SK-N-MC (cell line): ENCODE measurements around the gene CETP.

ENCODE experiments used
- DNase-seq: peaks from one replicate; pipeline ENCODE4 v3.0.0-alpha.2; 2011; ENCODE audit warnings: low read depth, low spot score
- H3K27ac ChIP-seq: fragments of 200-600 bp; sonication (generic); 2 replicates; pipeline ENCODE4 v1.5.1; 2016; ENCODE audit warnings: mixed run types
- H3K36me3 ChIP-seq: fragments of 200-600 bp; sonication (generic); 2 replicates; pipeline ENCODE4 v1.6.1; 2017; ENCODE audit warnings: antibody characterized with exemption, low read length, mixed read lengths; ENCODE audit not compliant: insufficient read depth
- H3K4me3 ChIP-seq: fragments of 200-600 bp; sonication (generic); 2 replicates; pipeline ENCODE4 v1.5.1; 2016
- H3K9ac ChIP-seq: fragments of 200-600 bp; sonication (generic); 2 replicates; pipeline ENCODE4 v1.8.0; 2017; ENCODE audit warnings: mixed run types, mixed read lengths; ENCODE audit not compliant: insufficient read length
- H3K9me3 ChIP-seq: fragments of 200-600 bp; sonication (generic); 2 replicates; pipeline ENCODE4 v1.6.1; 2017; ENCODE audit warnings: low read depth, mild to moderate bottlenecking, antibody characterized with exemption, low read length, moderate library complexity, mixed read lengths
- EZH2 ChIP-seq: fragments of 200-600 bp; sonication (generic); IDR thresholded peaks from one replicate; pipeline ENCODE4 v1.6.1; 2017; ENCODE audit warnings: antibody characterized with exemption
- FOXP2 ChIP-seq: optimal IDR thresholded peaks from 2 replicates; pipeline ENCODE3; 2011; ENCODE audit warnings: mild to moderate bottlenecking, moderate library complexity; ENCODE audit not compliant: insufficient read depth; ENCODE audit errors: extremely low read length, control extremely low read depth
- POLR2AphosphoS5 ChIP-seq: IDR thresholded peaks from 2 replicates; pipeline ENCODE4 v1.6.1; 2012; ENCODE audit warnings: mild to moderate bottlenecking, low read depth, low read length, borderline replicate concordance

CETP gene

GRCh38 chr16:57013902-57014301 is 52.2 kb downstream of the CETP start:
- Histone ChIP-seq H3K36me3 (no peaks in the 10 kb centered on the region), H3K9me3 (no peaks in the 10 kb centered on the region), H3K4me3 (no peak overlapping the region), H3K9ac (no peak overlapping the region), H3K27ac (no peak overlapping the region)
- TF ChIP-seq POLR2AphosphoS5 = no peak
- no peak for TF ChIP-seq EZH2
- TF ChIP-seq FOXP2 = no peak
- no peak for DNase-seq

- no peaks in the 10 kb centered on the region for H3K9me3 ChIP-seq
- H3K36me3 ChIP-seq = no peaks in the 10 kb centered on the region
- H3K9ac ChIP-seq = no peak overlapping the region
- H3K4me3 ChIP-seq = no peak overlapping the region
- TF ChIP-seq FOXP2 (no peak), POLR2AphosphoS5 (no peak), EZH2 (no peak)
- H3K27ac ChIP-seq = no peak overlapping the region
- no peak for DNase-seq
Observed at GRCh38 chr16:57016301-57016700, 54.6 kb downstream of the CETP start.

- Histone ChIP-seq H3K9me3 (no peaks in the 10 kb centered on the region), H3K36me3 (no peaks in the 10 kb centered on the region), H3K27ac (no peak overlapping the region), H3K4me3 (no peak overlapping the region), H3K9ac (no peak overlapping the region)
- DNase-seq = no peak
- no peak for TF ChIP-seq EZH2
- no peak for TF ChIP-seq POLR2AphosphoS5
- TF ChIP-seq FOXP2 = no peak
Observed at GRCh38 chr16:57016831-57017230, 55.1 kb downstream of the CETP start.

GRCh38 chr16:57017251-57017650 is 55.5 kb downstream of the CETP start:
- Histone ChIP-seq H3K9ac (no peak overlapping the region), H3K27ac (no peak overlapping the region), H3K36me3 (no peaks in the 10 kb centered on the region), H3K9me3 (no peaks in the 10 kb centered on the region), H3K4me3 (no peak overlapping the region)
- TF ChIP-seq FOXP2 (no peak), EZH2 (no peak), POLR2AphosphoS5 (no peak)
- DNase-seq = no peak

- Histone ChIP-seq H3K27ac (no peak overlapping the region), H3K9me3 (no peaks in the 10 kb centered on the region), H3K36me3 (no peaks in the 10 kb centered on the region), H3K9ac (no peak overlapping the region), H3K4me3 (no peak overlapping the region)
- no peak for TF ChIP-seq POLR2AphosphoS5
- TF ChIP-seq FOXP2 = no peak
- no peak for TF ChIP-seq EZH2
- DNase-seq = no peak
Observed at GRCh38 chr16:57019746-57020145, 58.0 kb downstream of the CETP start.

- Histone ChIP-seq H3K36me3 (no peaks in the 10 kb centered on the region), H3K27ac (no peak overlapping the region), H3K4me3 (no peak overlapping the region), H3K9ac (no peak overlapping the region), H3K9me3 (no peaks in the 10 kb centered on the region)
- TF ChIP-seq POLR2AphosphoS5 = no peak
- TF ChIP-seq EZH2 = no peak
- TF ChIP-seq FOXP2 = no peak
- no peak for DNase-seq
Observed at GRCh38 chr16:57020651-57021050, 58.9 kb downstream of the CETP start.

GRCh38 chr16:57021757-57022156 is 60.0 kb downstream of the CETP start:
- no peak for DNase-seq
- no peak overlapping the region for H3K9ac ChIP-seq
- no peak overlapping the region for H3K4me3 ChIP-seq
- no peaks in the 10 kb centered on the region for H3K9me3 ChIP-seq
- no peak for TF ChIP-seq EZH2
- TF ChIP-seq FOXP2 = no peak
- TF ChIP-seq POLR2AphosphoS5 = no peak
- H3K36me3 ChIP-seq = no peaks in the 10 kb centered on the region
- H3K27ac ChIP-seq = no peak overlapping the region

GRCh38 chr16:57022445-57022844 is 60.7 kb downstream of the CETP start:
- DNase-seq = no peak
- TF ChIP-seq POLR2AphosphoS5 = no peak
- no peak for TF ChIP-seq FOXP2
- no peak for TF ChIP-seq EZH2
- Histone ChIP-seq H3K36me3 (no peaks in the 10 kb centered on the region), H3K4me3 (no peak overlapping the region), H3K27ac (no peak overlapping the region), H3K9me3 (no peaks in the 10 kb centered on the region), H3K9ac (no peak overlapping the region)

- no peak for DNase-seq
- TF ChIP-seq FOXP2 (no peak), EZH2 (no peak), POLR2AphosphoS5 (no peak)
Observed at GRCh38 chr16:57023541-57024249, 61.9 kb downstream of the CETP start.

More at GRCh38 chr16:57023541-57024249, 61.9 kb downstream of the CETP start:
- H3K27ac ChIP-seq = no peak overlapping the region
- no peak overlapping the region for H3K4me3 ChIP-seq
- H3K9me3 ChIP-seq = no peaks in the 10 kb centered on the region
- H3K36me3 ChIP-seq = no peaks in the 10 kb centered on the region
- H3K9ac ChIP-seq = no peak overlapping the region
